ENCODE results near the gene CHST15. TPM values are rescaled to one million over a fixed set of nuclear protein-coding genes. Genes with fewer than 3 reads are reported as not detected.
A peak's percentile ranks its signal among the peaks of the same experiment; 100 is the strongest.

Gene CHST15
- total and polyA plus RNA-seq, 2 of the 13 experiments (the other 11 are each of a cell fraction or from before 2014, with no cell fraction given) = 1.4 to 94.7 TPM

GRCh38 chr10:124004663-124005004 lies 88.8 kb downstream of the CHST15 start (continued):
- TF ChIP-seq ZNF646 (CRISPR knock-in tag; IDR thresholded peaks at IDR 0.05) = peak; percentile 48; the same call in 1 of the 2 replicates
- TF ChIP-seq MAX (IDR thresholded peaks at IDR 0.05) = peak; percentile 50; the same call in 1 of the 2 replicates
- TF ChIP-seq HNF1B (CRISPR knock-in tag; IDR thresholded peaks at IDR 0.05) = 0 out of 2 replicates have a peak, but pooled peaks have one; percentile 34
- TF ChIP-seq RNF2 (conservative IDR thresholded peaks at IDR 0.05; ENCODE audit: low read depth) = no peak
- TF ChIP-seq IKZF5 (CRISPR knock-in tag; IDR thresholded peaks at IDR 0.05) = 0 out of 2 replicates have a peak, but pooled peaks have one; percentile 23
- TF ChIP-seq RBAK (CRISPR knock-in tag; IDR thresholded peaks at IDR 0.05) = no peak
- peak; percentile 41; the same call in 1 of the 2 replicates for TF ChIP-seq SAP130 (CRISPR knock-in tag; IDR thresholded peaks at IDR 0.05; ENCODE audit: low read depth)
- 0 out of 2 replicates have a peak, but pooled peaks have one; percentile 6 for TF ChIP-seq KDM2A (CRISPR knock-in tag; IDR thresholded peaks at IDR 0.05; ENCODE audit: borderline replicate concordance, low read depth)
- TF ChIP-seq PAXIP1 (CRISPR knock-in tag; conservative IDR thresholded peaks at IDR 0.05) = peak; percentile 22
- 0 out of 2 replicates have a peak, but pooled peaks have one; percentile 25 for TF ChIP-seq SOX5 (CRISPR knock-in tag; IDR thresholded peaks at IDR 0.05; ENCODE audit: borderline replicate concordance)
- no peak for TF ChIP-seq RELA (CRISPR knock-in tag; IDR thresholded peaks at IDR 0.05)
- no peak for TF ChIP-seq NFRKB (IDR thresholded peaks at IDR 0.05)
- TF ChIP-seq FOXA3 (CRISPR knock-in tag; IDR thresholded peaks at IDR 0.05) = peak; percentile 43
- no peak for TF ChIP-seq ATF7-NPFF (CRISPR knock-in tag; IDR thresholded peaks at IDR 0.05; ENCODE audit: low read depth)
- peak in 1 of 2 experiments; percentile 77; a peak in 2 of 4 replicates for TF ChIP-seq ATF4 (CRISPR knock-in tag; IDR thresholded peaks at IDR 0.05)
- peak; percentile 24 to 71; a peak in 3 of 4 replicates for TF ChIP-seq NR2F1 (CRISPR knock-in tag; IDR thresholded peaks at IDR 0.05)

Data from HepG2 (cell line).